AG09309 (cell line): Measurements from ENCODE around the gene GRIP1.

Experiments
- DNase-seq: peaks from one replicate; pipeline ENCODE4 v3.0.0-alpha.2; 2010; ENCODE audit warnings: low read depth
- H3K4me3 ChIP-seq: 2 replicates; pipeline ENCODE4 v1.5.1; 2011; ENCODE audit warnings: mild to moderate bottlenecking, low read depth, low read length, moderate library complexity; ENCODE audit not compliant: control insufficient read depth
- CTCF ChIP-seq: IDR thresholded peaks from 2 replicates; pipeline ENCODE4 v1.5.1; 2011; ENCODE audit warnings: mild to moderate bottlenecking, low read depth, low read length, inconsistent platforms; ENCODE audit not compliant: insufficient read depth, control insufficient read depth; ENCODE audit errors: missing control alignments

The GRIP1 gene

GRCh38 chr12:66661357-66661756 is 17.5 kb downstream of the GRIP1 start:
- no peak for DNase-seq
- TF ChIP-seq CTCF = no peak
- no peak overlapping the region for H3K4me3 ChIP-seq

- no peak for DNase-seq
- no peak overlapping the region for H3K4me3 ChIP-seq
- TF ChIP-seq CTCF = no peak
Observed at GRCh38 chr12:66653796-66654195, 25.1 kb downstream of the GRIP1 start.

- H3K4me3 ChIP-seq = no peak overlapping the region
- no peak for DNase-seq
- TF ChIP-seq CTCF = no peak
Observed at GRCh38 chr12:66648033-66648735, 30.7 kb downstream of the GRIP1 start.

- peak; percentile 84 for DNase-seq
- no peak for TF ChIP-seq CTCF
- no peak overlapping the region for H3K4me3 ChIP-seq
Observed at GRCh38 chr12:66647034-66647691, 31.7 kb downstream of the GRIP1 start.

GRCh38 chr12:66644151-66644550 is 34.7 kb downstream of the GRIP1 start:
- no peak overlapping the region for H3K4me3 ChIP-seq
- no peak for DNase-seq
- no peak for TF ChIP-seq CTCF

GRCh38 chr12:66640691-66641460 is 38.0 kb downstream of the GRIP1 start:
- H3K4me3 ChIP-seq = no peak overlapping the region
- DNase-seq = no peak
- no peak for TF ChIP-seq CTCF
